Activated T-cell treated with anti-CD3 and anti-CD28 coated beads, Interleukin-2, amount 50 U/mL, for 48 hours (primary cell): ENCODE results near the gene SPINT2.
A peak's percentile ranks its signal among the peaks of the same experiment; 100 is the strongest.
"Not testable (repeated sequence)": the region's sequence is repeated elsewhere in the genome, so short reads cannot be mapped to it uniquely, and the experiment has no call there.

Source experiments
- DNase-seq, 2 experiments: peaks; one replicate each; pipeline ENCODE4 v3.0.0-alpha.2; 2020

The SPINT2 gene

GRCh38 chr19:38324431-38324830 lies 60.1 kb downstream of the SPINT2 start:
- no peak for DNase-seq

GRCh38 chr19:38326591-38326990 lies 62.2 kb downstream of the SPINT2 start:
- no peak for DNase-seq

- no peak for DNase-seq
Measured at GRCh38 chr19:38329651-38330050, 65.3 kb downstream of the SPINT2 start.

- no peak for DNase-seq
Measured at GRCh38 chr19:38331728-38332127, 67.4 kb downstream of the SPINT2 start.

GRCh38 chr19:38333245-38333644 lies 68.9 kb downstream of the SPINT2 start:
- DNase-seq: no peak

- DNase-seq: peak; percentile 97
Measured at GRCh38 chr19:38335949-38336637, 71.7 kb downstream of the SPINT2 start.

GRCh38 chr19:38336638-38337359 lies 72.4 kb downstream of the SPINT2 start:
- peak; percentile 95 to 98 for DNase-seq

GRCh38 chr19:38337360-38337653 lies 72.9 kb downstream of the SPINT2 start:
- DNase-seq: no peak

- DNase-seq: not testable (repeated sequence)
Measured at GRCh38 chr19:38339011-38339410, 74.6 kb downstream of the SPINT2 start.

GRCh38 chr19:38340927-38341326 lies 76.6 kb downstream of the SPINT2 start:
- no peak for DNase-seq
